ENCODE results near the gene AFAP1. TPM values are rescaled to one million over a fixed set of nuclear protein-coding genes. Genes with fewer than 3 reads are reported as not detected.

Gene AFAP1
- total RNA-seq, 1 donor from 2014 or later, result 48.3 TPM

DNA sequence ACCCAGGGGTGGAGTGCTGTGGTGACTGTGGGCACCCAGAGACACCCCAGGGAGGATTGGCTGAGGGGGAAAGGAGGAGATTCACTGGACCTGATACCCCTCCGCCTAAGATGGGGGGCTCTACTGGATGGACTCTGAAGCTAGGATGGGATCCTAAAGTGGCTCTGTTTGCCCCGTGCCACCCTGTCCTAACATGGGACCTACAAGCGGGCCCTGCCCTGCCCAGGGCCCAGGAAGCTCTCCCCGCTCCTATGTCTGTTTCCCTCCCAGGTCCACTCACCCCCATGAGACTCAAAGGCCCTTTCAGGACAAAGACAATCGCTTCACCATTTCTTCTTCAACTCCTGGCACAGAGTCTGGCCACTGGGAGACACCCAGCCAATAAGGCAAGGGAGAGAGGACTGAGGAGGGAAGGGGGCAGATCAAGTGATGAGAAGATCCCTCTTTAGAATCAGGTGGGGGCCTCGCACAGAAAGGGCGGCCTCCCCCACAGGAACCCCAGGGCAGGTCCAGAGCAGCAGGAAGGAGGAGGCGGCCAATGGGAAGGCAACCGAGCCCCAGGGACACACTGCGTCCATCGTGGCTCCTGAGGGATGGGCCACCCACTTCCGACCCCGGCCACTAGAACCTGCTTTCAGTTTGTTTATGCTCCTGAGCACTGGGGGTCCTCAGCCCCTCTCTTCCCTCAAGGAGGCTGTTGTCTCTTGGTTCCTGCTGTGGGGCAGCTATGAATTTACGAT is 155.4 kb downstream of the AFAP1 start:
- H3K27me3 Mint-ChIP-seq (ENCODE audit: insufficient read depth), result no peaks in the 10 kb centered on the region
- intact Hi-C loops (cut with micrococcal nuclease), result no loop called here
- peaks cover 47% of the 10 kb centered on the region for H3K4me1 Mint-ChIP-seq (ENCODE audit: low read depth)
- H3K27ac Mint-ChIP-seq, result no peak overlapping the region
- no peaks in the 10 kb centered on the region for H3K9me3 Mint-ChIP-seq
- no peak overlapping the region for H3K4me3 Mint-ChIP-seq
- no peak for DNase-seq (ENCODE audit: low spot score)
- H3K36me3 Mint-ChIP-seq (ENCODE audit: low read depth), result peaks cover 11% of the 10 kb centered on the region

DNA sequence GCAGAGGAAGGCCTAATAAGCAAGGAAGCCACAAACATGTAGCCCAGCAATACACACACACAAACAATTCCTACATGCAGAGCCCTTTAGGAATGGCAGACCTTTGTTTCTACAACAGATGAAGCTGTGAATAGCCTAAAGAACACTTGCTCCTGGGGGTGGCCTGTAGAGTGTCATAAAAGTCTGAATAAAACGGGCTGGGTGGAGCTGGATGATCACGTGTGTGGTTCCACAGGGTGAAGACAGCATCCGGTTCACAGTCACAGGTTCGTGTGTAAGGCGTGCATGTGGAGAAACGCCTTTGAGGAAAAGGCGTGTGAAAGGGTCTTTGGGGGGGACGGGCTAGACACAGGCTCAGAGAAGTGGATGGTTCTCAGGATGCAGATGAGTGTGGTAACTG is 156.1 kb downstream of the AFAP1 start:
- intact Hi-C loops (cut with micrococcal nuclease), result no loop called here
- no peak for DNase-seq (ENCODE audit: low spot score)
- peaks cover 11% of the 10 kb centered on the region for H3K36me3 Mint-ChIP-seq (ENCODE audit: low read depth)
- peaks cover 54% of the 10 kb centered on the region for H3K4me1 Mint-ChIP-seq (ENCODE audit: low read depth)
- H3K27me3 Mint-ChIP-seq (ENCODE audit: insufficient read depth), result no peaks in the 10 kb centered on the region
- H3K9me3 Mint-ChIP-seq, result no peaks in the 10 kb centered on the region
- no peak overlapping the region for H3K27ac Mint-ChIP-seq
- H3K4me3 Mint-ChIP-seq, result no peak overlapping the region

DNA sequence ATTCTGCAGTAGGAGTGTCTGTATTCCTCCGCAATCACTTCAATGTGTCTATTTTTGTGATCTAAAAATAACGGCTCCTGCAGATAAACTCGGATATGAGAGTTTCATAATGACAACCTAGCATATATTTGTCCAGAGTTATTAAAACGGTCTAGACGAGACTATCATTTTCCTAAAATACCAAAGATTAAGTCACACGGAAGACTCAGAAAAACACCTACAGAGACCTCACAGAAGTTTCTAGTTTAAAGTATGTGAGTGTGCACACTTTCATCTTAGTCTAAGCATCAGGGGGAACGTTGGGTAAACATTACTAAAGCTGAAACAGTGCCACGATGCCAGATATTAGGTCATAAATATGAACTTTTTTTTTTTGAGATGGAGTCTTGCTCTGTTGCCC is 156.9 kb downstream of the AFAP1 start:
- Mint-ChIP-seq H3K4me1 (ENCODE audit: low read depth) (peaks cover 55% of the 10 kb centered on the region), H3K27ac (no peak overlapping the region), H3K4me3 (no peak overlapping the region), H3K36me3 (ENCODE audit: low read depth) (peaks cover 16% of the 10 kb centered on the region), H3K27me3 (ENCODE audit: insufficient read depth) (no peaks in the 10 kb centered on the region), H3K9me3 (no peaks in the 10 kb centered on the region)
- DNase-seq (ENCODE audit: low spot score), result no peak
- intact Hi-C loops (cut with micrococcal nuclease), result no loop called here

DNA sequence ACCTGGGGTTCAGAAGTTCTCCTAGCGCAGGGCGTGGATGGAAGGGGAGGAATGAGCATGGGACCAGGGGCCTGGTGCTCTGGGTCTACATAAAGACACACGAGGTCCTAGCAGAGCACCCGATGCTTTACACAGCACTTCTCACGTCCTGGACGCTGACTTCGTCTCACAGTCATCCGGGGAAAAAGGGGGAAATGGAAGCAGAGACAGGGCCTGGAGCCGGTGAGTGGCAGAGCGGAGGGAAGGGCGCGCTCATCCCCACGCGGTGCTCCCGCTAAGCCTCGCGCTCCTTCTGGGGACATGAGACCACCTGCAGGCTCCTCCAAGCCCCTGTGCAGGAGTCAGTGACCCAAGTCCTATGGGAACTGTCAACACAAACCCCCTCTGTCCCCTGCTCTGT is 157.7 kb downstream of the AFAP1 start:
- H3K4me1 Mint-ChIP-seq (ENCODE audit: low read depth), result peaks cover 55% of the 10 kb centered on the region
- peaks cover 15% of the 10 kb centered on the region for H3K36me3 Mint-ChIP-seq (ENCODE audit: low read depth)
- no peak overlapping the region for H3K27ac Mint-ChIP-seq
- H3K9me3 Mint-ChIP-seq, result no peaks in the 10 kb centered on the region
- H3K4me3 Mint-ChIP-seq, result no peak overlapping the region
- DNase-seq (ENCODE audit: low spot score), result no peak
- no peaks in the 10 kb centered on the region for H3K27me3 Mint-ChIP-seq (ENCODE audit: insufficient read depth)
- intact Hi-C loops (cut with micrococcal nuclease), result loop anchor here (2.0 kb wide), 1 partner anchor 23 kb away; no protein-coding TSS in a partner anchor

DNA sequence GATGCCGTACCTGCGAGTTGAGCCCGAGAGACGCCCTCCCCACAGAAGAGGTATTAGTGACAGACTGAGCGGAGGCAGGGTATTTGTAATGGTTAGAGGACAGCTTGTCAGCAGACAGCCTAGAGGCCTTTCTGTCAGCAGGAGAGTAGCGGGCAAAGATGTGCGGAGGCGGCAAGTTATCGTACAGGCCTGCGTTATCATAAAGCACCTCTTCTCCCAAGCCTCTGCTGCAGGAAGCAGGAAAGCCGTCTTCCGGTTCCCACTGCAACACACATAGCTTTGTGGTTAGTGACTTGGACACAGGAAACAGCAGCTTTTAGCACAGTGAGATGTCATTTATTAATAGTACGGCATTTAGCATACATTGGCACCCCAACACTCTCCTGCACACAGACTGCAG is 158.3 kb downstream of the AFAP1 start:
- H3K4me1 Mint-ChIP-seq (ENCODE audit: low read depth), result peaks cover 55% of the 10 kb centered on the region
- DNase-seq (ENCODE audit: low spot score), result no peak

DNA sequence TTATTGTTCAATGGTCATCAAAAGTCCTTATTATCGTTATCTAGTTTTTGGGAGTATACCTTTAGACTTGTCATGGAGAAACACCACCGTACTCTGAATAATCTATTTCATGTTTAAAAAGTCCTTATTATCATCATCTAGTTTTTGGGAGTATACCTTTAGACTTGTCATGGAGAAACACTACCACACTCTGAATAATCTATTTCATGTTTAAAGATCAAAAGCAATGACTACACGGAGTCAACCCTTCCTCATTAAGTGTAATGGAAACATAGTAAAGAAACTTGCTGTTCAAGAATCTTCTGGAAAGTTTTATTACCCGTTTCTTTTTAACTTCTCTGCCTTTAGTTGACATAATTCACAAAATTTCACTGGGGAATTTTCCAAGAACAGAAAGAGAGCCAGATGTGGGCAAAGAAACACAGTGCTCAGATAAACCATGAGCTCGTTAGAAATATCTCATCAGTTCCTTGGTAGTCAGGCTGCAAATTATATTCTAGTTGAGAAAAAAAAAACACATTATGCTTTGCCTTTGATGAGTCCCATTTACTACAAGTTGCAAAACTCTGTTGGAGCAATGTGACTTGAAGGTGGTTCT is 158.8 kb downstream of the AFAP1 start:
- no peaks in the 10 kb centered on the region for H3K27me3 Mint-ChIP-seq (ENCODE audit: insufficient read depth)
- H3K4me1 Mint-ChIP-seq (ENCODE audit: low read depth), result peaks cover 51% of the 10 kb centered on the region
- H3K9me3 Mint-ChIP-seq, result no peaks in the 10 kb centered on the region
- peak overlapping the region; percentile 12 for H3K4me3 Mint-ChIP-seq
- peak overlapping the region; percentile 78 for H3K27ac Mint-ChIP-seq
- peaks cover 15% of the 10 kb centered on the region for H3K36me3 Mint-ChIP-seq (ENCODE audit: low read depth)
- DNase-seq (ENCODE audit: low spot score), result no peak
- intact Hi-C loops (cut with micrococcal nuclease), result loop anchor here (2.0 kb wide), 1 partner anchor 22 kb away; no protein-coding TSS in a partner anchor

More for the DNA sequence above, 158.3 kb downstream of the AFAP1 start:
- H3K9me3 Mint-ChIP-seq, result no peaks in the 10 kb centered on the region
- peak overlapping the region; percentile 78 for H3K27ac Mint-ChIP-seq
- no peaks in the 10 kb centered on the region for H3K27me3 Mint-ChIP-seq (ENCODE audit: insufficient read depth)
- H3K4me3 Mint-ChIP-seq, result peak overlapping the region; percentile 12
- peaks cover 15% of the 10 kb centered on the region for H3K36me3 Mint-ChIP-seq (ENCODE audit: low read depth)
- intact Hi-C loops (cut with micrococcal nuclease), result loop anchor here (2.0 kb wide), 1 partner anchor 23 kb away; no protein-coding TSS in a partner anchor

DNA sequence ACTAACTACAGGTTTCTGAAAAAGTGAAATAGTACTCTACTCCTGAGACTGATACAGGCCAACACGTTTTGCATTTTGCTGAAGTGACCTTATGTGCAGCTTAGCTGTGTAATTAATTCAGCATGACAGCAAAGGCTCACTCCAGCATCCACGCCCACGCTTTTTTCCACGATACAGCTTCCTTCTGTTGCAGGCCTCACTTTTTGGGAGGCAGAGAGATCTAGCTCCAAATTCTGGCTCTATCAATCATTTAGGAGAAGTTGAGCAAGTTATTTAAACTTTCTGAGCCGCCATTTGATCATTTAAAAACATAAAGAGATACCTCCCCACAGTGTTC is 160.3 kb downstream of the AFAP1 start:
- intact Hi-C loops (cut with micrococcal nuclease), result no loop called here
- H3K36me3 Mint-ChIP-seq (ENCODE audit: low read depth), result peaks cover 15% of the 10 kb centered on the region
- no peaks in the 10 kb centered on the region for H3K27me3 Mint-ChIP-seq (ENCODE audit: insufficient read depth)
- DNase-seq (ENCODE audit: low spot score), result no peak
- H3K4me3 Mint-ChIP-seq, result no peak overlapping the region
- no peaks in the 10 kb centered on the region for H3K9me3 Mint-ChIP-seq
- H3K4me1 Mint-ChIP-seq (ENCODE audit: low read depth), result peaks cover 41% of the 10 kb centered on the region
- no peak overlapping the region for H3K27ac Mint-ChIP-seq

DNA sequence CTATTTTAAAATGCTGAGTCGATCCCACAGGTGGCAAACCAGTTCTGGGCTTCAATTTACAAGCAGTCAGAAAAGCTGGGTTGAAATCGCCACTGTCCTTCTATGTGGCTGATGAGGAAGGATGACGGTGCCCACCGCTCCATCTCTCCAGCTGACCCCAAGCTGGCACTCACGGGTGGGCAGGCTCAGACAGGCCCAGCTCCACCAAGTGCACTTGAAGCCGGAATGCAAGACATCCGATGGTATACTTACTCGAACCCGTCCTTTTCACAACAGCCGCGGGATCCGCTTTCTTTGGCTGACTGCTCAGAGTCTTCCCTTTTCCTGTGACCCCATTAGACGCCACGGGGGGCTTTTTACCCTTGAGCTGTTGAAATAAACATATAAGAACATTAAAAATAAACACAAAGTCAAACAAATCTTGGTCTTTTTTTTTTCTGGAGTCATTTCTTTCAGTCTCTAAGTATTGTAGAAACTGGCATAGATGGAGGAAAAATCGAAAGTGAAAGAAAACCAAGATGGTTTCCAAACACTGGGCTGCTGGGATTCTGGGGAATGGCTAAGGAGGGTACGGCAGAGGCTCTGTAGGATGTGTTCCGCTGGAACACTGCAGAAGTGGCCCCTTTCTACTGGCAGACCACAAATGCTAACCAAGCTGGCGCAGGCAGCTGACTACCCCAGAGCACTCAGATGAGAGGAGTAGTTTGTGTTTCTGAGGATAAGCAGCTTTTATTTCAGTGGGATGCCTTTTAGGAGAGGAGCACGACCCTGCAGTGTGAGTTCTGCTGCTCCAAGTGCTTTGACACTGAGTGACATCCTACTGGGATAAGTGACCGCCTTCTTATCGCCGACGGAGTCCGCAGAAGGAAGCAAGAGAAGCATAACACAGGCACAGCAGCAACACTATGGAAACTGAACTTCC is 160.9 kb downstream of the AFAP1 start:
- H3K36me3 Mint-ChIP-seq (ENCODE audit: low read depth), result peaks cover 15% of the 10 kb centered on the region
- no peaks in the 10 kb centered on the region for H3K27me3 Mint-ChIP-seq (ENCODE audit: insufficient read depth)
- no peaks in the 10 kb centered on the region for H3K9me3 Mint-ChIP-seq
- intact Hi-C loops (cut with micrococcal nuclease), result no loop called here
- no peak overlapping the region for H3K27ac Mint-ChIP-seq
- no peak for DNase-seq (ENCODE audit: low spot score)
- H3K4me1 Mint-ChIP-seq (ENCODE audit: low read depth), result peaks cover 40% of the 10 kb centered on the region
- no peak overlapping the region for H3K4me3 Mint-ChIP-seq

DNA sequence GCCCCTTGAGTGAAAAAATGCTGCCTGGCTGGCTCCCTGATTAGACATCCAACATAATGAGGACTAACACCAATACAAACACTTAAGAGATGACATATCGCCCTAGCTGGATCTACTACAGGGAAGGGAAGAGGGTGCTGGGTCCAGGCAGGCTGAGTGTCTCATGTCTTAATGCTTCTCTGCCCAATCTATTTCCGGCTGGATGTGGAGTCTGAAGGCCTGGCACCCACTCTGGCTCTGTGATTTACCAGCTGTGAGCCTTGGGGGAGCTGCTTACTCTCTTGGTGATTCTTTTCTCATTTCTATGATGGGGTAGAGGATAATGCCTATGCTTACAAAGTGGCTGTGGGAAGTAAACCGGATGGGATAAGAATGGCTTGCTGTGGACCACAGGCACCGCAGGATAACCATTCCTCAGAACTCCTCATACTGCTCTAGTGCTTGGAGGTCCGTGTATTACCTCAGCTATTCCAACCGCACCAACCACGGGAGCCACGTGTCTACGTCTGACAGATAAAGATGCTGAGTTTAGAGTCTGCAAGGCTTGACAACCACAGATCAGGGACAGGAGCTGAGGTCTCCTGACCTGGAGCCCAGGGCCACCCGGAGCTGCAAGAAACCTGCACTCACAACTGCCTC is 161.7 kb downstream of the AFAP1 start:
- Mint-ChIP-seq H3K27ac (no peak overlapping the region), H3K4me3 (no peak overlapping the region), H3K27me3 (ENCODE audit: insufficient read depth) (no peaks in the 10 kb centered on the region), H3K9me3 (no peaks in the 10 kb centered on the region), H3K36me3 (ENCODE audit: low read depth) (peaks cover 13% of the 10 kb centered on the region), H3K4me1 (ENCODE audit: low read depth) (peaks cover 33% of the 10 kb centered on the region)
- no peak for DNase-seq (ENCODE audit: low spot score)
- intact Hi-C loops (cut with micrococcal nuclease), result no loop called here

DNA sequence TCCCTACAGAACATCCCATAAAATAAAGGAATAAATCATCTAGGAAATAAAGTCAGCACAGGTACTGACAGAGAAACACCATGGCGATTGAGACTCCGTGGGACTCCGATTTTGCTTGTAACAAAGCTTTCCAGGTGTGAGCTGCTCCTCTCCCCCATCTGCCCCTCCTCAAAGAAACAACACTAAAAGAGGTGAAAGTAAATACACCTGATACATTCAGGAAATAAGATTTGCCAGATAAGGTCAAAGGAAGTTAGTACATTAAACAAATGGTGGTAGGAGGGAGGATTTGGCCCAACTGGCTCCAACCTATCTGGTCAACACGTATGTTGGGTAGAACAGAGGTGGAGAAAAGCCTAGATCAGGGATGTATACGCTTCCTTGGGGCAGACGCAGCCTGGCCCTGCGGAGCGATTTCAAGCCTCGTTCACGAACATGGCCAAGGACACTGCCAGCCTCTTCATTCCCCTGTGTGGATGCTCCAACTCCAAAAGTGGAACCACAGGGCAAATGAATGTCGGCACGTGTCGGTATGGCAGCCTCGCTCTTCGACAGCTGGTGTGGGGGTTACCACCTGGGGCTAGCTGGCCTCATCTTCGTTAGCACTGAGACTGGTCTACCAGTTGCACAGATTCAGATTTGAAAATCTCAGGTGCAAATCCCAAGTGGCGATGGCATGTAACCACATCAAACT is 162.5 kb downstream of the AFAP1 start:
- no peak for DNase-seq (ENCODE audit: low spot score)
- Mint-ChIP-seq H3K4me3 (no peak overlapping the region), H3K27me3 (ENCODE audit: insufficient read depth) (no peaks in the 10 kb centered on the region), H3K36me3 (ENCODE audit: low read depth) (peaks cover 19% of the 10 kb centered on the region), H3K27ac (no peak overlapping the region), H3K4me1 (ENCODE audit: low read depth) (peaks cover 33% of the 10 kb centered on the region), H3K9me3 (no peaks in the 10 kb centered on the region)
- intact Hi-C loops (cut with micrococcal nuclease), result no loop called here

DNA sequence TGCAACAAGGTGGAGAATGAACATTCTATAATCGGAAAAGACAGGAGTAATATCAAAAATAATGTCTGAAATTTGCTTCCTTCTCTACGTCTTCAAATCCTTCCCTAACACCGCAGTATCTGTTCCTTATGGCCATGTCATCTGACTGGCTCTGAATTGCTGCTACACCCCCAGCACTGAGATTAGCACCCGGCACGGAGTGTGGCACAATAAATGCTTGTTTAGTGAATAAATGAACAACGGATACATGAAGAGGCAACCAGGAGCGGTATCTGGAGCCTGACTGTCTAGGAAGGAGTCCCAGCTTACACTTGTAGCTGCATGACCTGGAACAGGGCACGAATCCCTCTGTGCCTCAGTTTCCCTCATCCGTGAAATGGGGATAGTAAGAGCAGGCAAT is 164.3 kb downstream of the AFAP1 start:
- intact Hi-C loops (cut with micrococcal nuclease), result no loop called here
- Mint-ChIP-seq H3K36me3 (ENCODE audit: low read depth) (peaks cover 16% of the 10 kb centered on the region), H3K27me3 (ENCODE audit: insufficient read depth) (peaks cover 2% of the 10 kb centered on the region), H3K27ac (no peak overlapping the region), H3K4me3 (no peak overlapping the region), H3K9me3 (no peaks in the 10 kb centered on the region), H3K4me1 (ENCODE audit: low read depth) (peaks cover 33% of the 10 kb centered on the region)
- no peak for DNase-seq (ENCODE audit: low spot score)
